ENCODE results near the gene SETBP1.

The SETBP1 gene

GRCh38 chr18:44770641-44771040 is 90.0 kb downstream of the SETBP1 start:
- H3K36me3 Mint-ChIP-seq (ENCODE audit: low read depth), result peaks cover 28% of the 10 kb centered on the region
- no peaks in the 10 kb centered on the region for H3K27me3 Mint-ChIP-seq (ENCODE audit: low read depth, poor library complexity)
- no peak overlapping the region for H3K4me3 Mint-ChIP-seq
- no peak for DNase-seq
- no peaks in the 10 kb centered on the region for H3K9me3 Mint-ChIP-seq
- peaks cover 66% of the 10 kb centered on the region for H3K4me1 Mint-ChIP-seq
- TF ChIP-seq CTCF (IDR thresholded peaks at IDR 0.05), result no peak
- H3K27ac Mint-ChIP-seq, result peak overlapping the region; percentile 43

- no peak overlapping the region for H3K4me3 Mint-ChIP-seq
- no peak for DNase-seq
- H3K36me3 Mint-ChIP-seq (ENCODE audit: low read depth), result peaks cover 23% of the 10 kb centered on the region
- H3K4me1 Mint-ChIP-seq, result peaks cover 68% of the 10 kb centered on the region
- no peaks in the 10 kb centered on the region for H3K9me3 Mint-ChIP-seq
- no peak for TF ChIP-seq CTCF (IDR thresholded peaks at IDR 0.05)
- no peaks in the 10 kb centered on the region for H3K27me3 Mint-ChIP-seq (ENCODE audit: low read depth, poor library complexity)
- peak overlapping the region; percentile 97 for H3K27ac Mint-ChIP-seq
Observed at GRCh38 chr18:44771572-44771955, 90.9 kb downstream of the SETBP1 start.

GRCh38 chr18:44771956-44772917 is 91.5 kb downstream of the SETBP1 start:
- Mint-ChIP-seq H3K27ac (peak overlapping the region; percentile 97), H3K9me3 (no peaks in the 10 kb centered on the region), H3K4me3 (peak overlapping the region; percentile 40), H3K4me1 (peaks cover 69% of the 10 kb centered on the region), H3K36me3 (ENCODE audit: low read depth) (peaks cover 23% of the 10 kb centered on the region), H3K27me3 (ENCODE audit: low read depth, poor library complexity) (no peaks in the 10 kb centered on the region)
- DNase-seq, result no peak
- no peak for TF ChIP-seq CTCF (IDR thresholded peaks at IDR 0.05)

- Mint-ChIP-seq H3K4me3 (no peak overlapping the region), H3K36me3 (ENCODE audit: low read depth) (peaks cover 17% of the 10 kb centered on the region), H3K4me1 (peaks cover 82% of the 10 kb centered on the region), H3K27ac (peak overlapping the region; percentile 21), H3K27me3 (ENCODE audit: low read depth, poor library complexity) (no peaks in the 10 kb centered on the region), H3K9me3 (no peaks in the 10 kb centered on the region)
- no peak for TF ChIP-seq CTCF (IDR thresholded peaks at IDR 0.05)
- DNase-seq, result no peak
Observed at GRCh38 chr18:44773640-44774155, 93.0 kb downstream of the SETBP1 start.

GRCh38 chr18:44774191-44774590 is 93.5 kb downstream of the SETBP1 start:
- H3K4me1 Mint-ChIP-seq, result peaks cover 85% of the 10 kb centered on the region
- H3K27me3 Mint-ChIP-seq (ENCODE audit: low read depth, poor library complexity), result no peaks in the 10 kb centered on the region
- H3K9me3 Mint-ChIP-seq, result no peaks in the 10 kb centered on the region
- TF ChIP-seq CTCF (IDR thresholded peaks at IDR 0.05), result no peak
- peaks cover 14% of the 10 kb centered on the region for H3K36me3 Mint-ChIP-seq (ENCODE audit: low read depth)
- DNase-seq, result no peak
- H3K27ac Mint-ChIP-seq, result peak overlapping the region; percentile 21
- no peak overlapping the region for H3K4me3 Mint-ChIP-seq

All from nephron progenitor cell (in vitro differentiated cells).